GM18502 (cell line): ENCODE results near the gene SPINK1.
"Not testable (repeated sequence)": the region's sequence is repeated elsewhere in the genome, so short reads cannot be mapped to it uniquely, and the experiment has no call there.

ENCODE experiments used
- ATAC-seq: cut with Tn5 transposase; IDR thresholded peaks from one replicate; pipeline ENCODE4 v1.9.1; 2021; ENCODE audit warnings: mild to moderate bottlenecking; ENCODE audit not compliant: unreplicated experiment, poor library complexity

SPINK1 gene

GRCh38 chr5:147831465-147831864, at the start of gene SPINK1:
TSS of gene SPINK1 (minus strand) at chr5:147831671. CDS start at chr5:147831577, 94 bp downstream.
- ATAC-seq: no peak

- ATAC-seq: no peak
Measured at GRCh38 chr5:147880487-147880886, 49.0 kb upstream of the SPINK1 start.

GRCh38 chr5:147879784-147880183, 48.3 kb upstream of the SPINK1 start:
- ATAC-seq: no peak

DNA sequence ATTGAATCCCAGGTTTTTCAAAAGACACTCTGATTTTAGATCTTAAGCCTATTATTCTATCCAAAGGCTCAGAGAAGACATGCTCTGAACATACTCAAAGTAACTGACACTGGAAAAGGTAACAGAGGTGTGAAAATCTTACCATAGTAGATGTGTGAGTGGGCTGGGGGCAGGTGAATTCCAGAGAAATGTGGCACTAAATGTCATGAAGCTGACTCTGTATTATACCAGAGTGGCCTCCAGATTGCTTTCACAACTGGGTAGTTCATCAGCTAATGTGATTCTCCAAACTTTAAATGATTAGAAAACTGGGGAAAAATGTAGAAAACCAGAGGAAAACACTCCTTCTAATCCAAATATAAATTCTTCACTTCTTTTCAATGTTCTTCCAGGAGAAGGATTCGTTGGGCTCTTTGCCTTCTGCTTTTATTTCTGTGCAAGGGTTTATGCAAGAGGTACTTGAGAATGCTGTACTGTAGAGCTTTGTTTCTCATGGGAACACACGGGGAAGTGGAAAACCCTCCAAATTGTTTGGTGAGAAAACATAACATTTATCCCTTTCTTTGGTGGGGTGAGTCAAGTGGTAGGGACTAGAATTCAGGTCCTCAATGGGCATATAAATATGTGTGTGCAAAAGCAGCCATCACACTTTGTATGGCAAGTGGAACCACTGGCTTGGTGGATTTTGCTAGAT, 46.7 kb upstream of the SPINK1 start, which contains the start of gene SCGB3A2:
SCGB3A2 (plus strand) TSS at position 646 of the 694 bp plus-strand sequence. CDS start 93 bp downstream, outside the sequence.
- ATAC-seq: no peak

DNA sequence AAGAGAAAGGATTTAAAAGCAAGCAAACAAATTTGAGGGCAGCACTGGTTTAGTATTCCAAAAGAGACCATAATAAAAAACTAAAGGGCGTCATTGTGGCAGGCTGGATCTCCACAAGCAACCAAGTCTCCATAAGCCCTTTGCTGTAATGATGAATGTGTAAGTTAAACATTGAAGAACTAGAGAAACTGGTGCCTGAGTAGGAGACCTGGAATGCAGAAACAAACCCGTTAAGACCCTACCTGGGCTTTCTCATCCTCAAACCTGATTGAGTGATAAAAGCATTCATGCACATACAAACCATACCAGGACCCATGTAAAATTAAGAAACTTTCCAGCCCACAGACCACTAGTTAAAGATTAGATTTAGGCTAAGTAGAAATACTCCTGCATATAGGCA, 45.2 kb upstream of the SPINK1 start:
- ATAC-seq: no peak

DNA sequence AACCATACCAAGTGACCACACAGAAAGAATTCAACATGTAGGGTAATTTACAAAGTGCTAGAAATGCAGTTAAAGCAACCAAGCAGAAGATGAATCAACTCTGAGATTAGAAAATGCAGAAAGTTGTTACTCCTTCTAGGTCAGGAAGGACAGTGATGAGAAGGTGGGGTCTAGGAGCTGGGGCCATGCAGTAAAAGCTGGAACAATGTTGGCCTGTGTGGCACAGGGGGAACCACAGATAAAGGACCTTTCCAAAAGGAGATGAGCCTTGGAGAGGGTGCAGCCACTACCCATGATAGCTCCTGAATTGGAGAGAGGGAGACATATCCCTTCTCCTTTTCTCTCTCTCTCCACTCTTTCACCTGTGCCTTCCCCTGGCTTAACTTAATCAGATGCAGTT, 44.7 kb upstream of the SPINK1 start:
- ATAC-seq: no peak

DNA sequence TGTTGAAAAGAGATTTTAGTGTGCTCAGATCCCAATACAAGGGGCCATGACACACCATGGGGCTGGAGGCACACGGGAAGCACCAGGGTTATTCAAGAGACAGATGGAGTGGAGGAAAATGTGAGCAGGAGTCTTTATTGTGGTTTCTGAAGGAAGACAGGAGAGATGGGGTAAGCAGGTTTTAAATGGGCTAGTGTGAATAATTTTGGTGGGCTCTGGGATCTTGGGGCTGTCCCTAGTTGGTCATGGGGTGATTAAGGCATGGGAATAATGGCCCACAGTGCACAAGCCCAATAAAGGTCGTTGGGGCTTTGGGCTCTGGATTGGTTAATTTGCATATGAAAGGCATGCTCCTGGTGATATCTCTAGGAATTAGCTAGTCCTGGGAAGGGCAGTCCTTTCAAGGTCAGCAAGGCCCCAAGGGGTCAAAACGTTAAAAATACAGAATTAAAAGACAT, 43.5 kb upstream of the SPINK1 start:
- no peak for ATAC-seq

DNA sequence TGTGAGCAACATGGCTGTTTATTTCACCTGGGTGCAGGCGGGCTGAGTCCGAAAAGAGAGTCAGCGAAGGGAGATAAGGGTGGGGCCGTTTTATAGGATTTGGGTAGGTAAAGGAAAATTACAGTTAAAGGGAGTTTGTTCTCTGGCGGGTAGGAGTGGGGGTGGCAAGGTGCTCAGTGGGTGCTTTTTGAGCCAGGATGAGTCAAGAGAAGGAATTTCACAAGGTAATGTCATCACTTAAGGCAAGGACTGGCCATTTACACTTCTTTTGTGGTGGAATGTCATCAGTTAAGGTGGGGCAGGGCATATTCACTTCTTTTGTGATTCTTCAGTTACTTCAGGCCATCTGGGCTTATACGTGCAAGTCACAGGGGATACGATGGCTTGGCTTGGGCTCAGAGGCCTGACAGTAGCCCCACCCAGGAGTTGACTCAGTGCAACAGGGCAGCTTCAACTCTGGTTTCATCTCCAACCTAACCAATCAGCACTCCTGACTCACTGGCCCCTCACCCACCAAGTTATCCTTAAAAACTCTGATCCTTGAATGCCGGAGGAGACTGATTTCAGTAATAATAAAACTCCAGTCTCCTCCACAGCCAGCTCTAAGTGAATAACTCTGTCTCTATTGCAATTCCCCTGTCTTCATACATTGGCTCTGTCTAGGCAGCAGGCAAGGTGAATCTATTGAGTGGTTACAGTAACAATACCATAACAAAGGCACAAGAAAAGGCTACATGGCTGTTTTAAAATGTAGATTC, 42.8 kb upstream of the SPINK1 start:
- not testable (repeated sequence) for ATAC-seq

DNA sequence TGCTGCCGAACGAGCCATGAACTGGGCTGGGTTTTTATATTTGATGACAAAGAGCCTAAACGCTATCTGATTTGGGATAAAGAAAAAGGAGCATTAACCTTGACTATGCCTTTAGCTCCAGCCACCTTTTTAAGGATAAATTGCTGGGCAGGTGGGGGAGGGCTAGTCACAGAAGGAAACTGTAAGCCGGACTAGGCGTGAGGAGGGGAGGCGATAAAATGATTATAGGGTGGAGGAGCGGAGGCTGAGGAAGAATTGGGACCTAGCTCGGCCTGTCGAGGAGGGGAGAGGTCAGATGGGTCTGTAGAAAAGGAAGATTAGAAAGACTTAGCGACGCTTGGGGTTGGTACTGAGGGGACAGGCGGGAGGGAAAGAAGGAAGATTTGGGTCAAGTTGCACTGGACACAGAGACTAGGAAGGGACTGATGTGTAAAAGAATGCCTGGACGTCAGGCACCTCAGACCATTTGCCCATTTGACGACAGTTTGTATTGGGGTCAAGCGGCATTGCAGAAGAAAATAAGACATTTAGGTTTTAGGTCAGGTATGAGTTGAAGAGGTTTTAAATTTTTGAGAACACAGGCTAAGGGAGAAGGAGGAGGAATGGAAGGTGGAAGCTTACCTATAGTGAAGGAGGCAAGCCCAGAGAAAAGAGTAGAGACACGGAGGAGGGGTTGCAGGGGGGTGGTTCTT, 41.4 kb upstream of the SPINK1 start:
- ATAC-seq: not testable (repeated sequence)

- not testable (repeated sequence) for ATAC-seq
Measured at GRCh38 chr5:147871980-147872549, 40.6 kb upstream of the SPINK1 start.

DNA sequence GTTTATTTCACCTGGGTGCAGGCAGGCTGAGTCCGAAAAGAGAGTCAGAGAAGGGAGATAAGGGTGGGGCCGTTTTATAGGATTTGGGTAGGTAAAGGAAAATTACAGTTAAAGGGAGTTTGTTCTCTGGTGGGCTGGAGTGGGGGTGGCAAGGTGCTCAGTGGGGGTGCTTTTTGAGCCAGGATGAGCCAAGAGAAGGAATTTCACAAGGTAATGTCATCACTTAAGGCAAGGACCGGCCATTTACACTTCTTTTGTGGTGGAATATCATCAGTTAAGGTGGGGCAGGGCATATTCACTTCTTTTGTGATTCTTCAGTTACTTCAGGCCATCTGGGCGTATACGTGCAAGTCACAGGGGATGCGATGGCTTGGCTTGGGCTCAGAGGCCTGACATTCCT, 38.4 kb upstream of the SPINK1 start:
- ATAC-seq: not testable (repeated sequence)

DNA sequence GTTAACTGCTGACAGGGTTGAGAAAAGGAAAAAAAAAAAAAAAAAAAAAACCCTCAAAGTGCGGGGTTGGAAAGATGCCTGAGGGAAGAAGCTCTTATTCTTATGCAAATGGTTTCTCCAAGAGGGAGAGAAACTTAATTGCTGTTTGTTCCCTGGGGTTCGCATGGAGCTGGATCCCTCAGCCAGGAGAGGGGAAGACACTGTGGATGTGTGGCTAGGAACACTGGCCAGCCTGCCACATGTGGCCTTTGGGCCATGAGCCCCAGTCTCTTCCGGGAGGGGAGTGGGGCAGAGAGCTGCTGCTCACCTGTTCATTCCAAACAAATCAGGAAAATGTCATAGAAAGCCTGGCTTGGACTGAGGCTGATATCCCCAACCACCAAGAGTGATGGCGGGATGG, 37.6 kb upstream of the SPINK1 start:
- ATAC-seq: no peak

DNA sequence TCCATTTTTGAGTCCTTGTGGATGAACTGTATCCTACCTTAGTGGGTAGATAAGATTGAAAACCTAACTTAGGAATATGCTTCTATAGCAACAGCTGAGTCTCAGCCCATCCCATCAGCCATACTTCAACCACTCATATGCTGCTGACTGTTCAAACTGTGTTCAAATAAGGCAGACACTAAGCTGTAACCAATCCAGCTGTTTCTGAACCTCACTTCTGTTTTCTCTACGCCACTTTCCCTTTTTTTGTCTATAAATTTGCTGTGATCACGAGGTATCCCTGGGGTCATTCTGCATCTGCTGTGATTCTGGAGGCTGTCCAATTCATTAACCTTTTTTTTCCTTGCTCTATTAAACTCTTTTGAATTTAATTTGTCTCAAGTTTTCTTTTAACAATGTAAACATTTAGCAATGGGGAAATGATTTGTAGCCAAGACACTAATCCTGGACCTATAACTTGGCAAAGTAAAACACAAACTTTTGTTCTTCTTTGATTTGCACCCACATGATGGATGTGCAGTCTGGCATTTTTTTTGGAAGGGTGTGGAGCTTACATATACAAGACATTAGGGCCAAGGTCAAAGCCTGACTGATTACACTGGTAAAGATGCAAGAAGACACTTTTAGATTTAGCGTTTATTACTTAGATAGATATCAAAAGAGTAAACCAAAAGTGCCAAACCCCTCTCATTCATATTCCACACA, 32.1 kb upstream of the SPINK1 start:
- ATAC-seq: no peak

- no peak for ATAC-seq
Measured at GRCh38 chr5:147860641-147861025, 29.2 kb upstream of the SPINK1 start.

- ATAC-seq: no peak
Measured at GRCh38 chr5:147859962-147860640, 28.6 kb upstream of the SPINK1 start.

DNA sequence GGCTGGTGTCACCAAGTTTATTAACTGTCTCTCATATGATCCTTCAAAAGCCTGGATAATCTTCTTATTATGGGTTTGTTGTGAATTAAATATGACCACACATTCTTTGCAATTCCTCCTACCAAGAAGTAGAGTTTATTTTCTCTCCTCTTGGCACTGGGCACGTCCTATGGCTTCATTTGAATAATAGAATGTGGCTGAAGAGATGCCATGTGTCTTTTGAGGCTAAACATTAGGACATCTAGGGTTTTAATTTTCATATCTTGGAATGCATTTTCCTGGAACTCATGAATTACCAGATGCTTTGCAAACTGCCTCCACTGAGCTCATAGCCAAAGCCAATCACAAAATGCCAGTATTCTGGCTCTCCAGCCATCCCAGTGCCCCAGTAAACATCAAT, 27.1 kb upstream of the SPINK1 start:
- ATAC-seq: no peak

DNA sequence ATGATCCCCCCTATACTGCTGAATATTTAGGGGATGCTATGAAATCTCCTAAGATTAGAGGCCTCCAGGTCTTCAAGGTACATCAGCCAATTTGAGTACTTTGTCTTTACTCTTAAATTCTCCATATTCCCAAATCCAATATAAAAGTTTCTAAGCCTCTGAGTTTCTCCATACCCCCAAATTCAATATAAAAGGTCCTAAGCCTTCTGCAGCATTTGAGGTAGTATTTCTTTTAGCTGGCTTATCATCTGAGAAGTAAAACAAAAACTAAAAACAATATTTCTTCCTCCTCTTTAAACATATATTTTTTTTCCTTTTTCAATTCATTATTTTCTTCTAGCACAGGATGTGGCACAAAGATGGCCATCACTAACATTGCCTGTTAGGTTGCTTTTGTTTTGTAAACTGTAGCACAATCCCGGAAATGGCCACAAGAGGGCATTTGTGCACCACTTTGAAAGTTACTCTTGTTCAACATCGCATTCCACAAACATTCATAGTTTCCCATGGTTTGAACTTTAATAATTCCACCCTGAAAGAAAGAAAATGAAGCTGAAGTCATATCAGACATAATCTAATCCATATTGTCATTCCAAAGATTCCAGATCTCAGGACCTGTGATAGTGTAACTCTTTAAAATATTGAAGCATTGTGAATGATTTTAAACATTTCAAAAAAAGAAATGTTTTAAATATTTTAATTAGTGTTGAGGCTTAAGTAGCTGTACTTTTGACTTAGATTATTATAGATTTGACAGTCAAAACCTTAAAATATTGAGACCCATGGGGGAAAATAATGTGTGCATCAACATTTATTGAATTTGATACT, 26.0 kb upstream of the SPINK1 start:
- ATAC-seq: peak; percentile 90

DNA sequence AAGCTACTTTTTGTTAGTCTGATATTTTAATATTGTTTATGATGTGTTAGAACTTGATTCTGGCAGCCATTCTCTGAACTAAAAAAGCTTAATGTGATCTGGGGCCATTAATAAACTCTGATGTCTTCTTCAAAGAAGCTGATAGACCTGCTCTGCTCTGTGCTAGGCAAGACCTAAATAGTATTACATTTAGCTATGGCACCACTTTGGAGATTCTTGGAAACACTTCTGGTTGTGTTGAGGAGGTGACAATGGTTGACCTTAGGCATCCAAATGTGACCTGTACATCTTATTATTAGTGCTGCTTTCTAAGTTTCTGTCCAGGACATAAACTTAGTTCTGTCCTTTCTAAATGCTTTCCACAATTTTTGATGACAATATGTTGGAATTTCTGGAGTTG, 25.3 kb upstream of the SPINK1 start:
- no peak for ATAC-seq

DNA sequence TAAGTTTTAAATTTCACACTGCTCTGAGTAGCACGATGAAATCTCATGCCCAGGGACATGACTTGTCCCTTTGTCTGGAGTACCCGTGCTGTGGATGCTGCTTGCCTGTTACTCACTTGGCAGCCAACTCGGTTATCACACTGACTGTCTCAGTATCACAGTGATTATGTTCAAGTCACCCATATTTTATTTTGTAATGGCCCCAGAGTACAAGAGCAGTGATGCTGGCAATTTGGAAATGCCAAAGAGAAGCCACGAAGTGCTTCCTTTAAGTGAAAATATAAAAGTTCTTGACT, 24.3 kb upstream of the SPINK1 start:
- no peak for ATAC-seq
